GM19468 (cell line): ENCODE results near the gene TAMM41.
A peak's percentile ranks its signal among the peaks of the same experiment; 100 is the strongest.
"Not testable (repeated sequence)": the region's sequence is repeated elsewhere in the genome, so short reads cannot be mapped to it uniquely, and the experiment has no call there.

ENCODE experiments used
- ATAC-seq: cut with Tn5 transposase; IDR thresholded peaks from one replicate; pipeline ENCODE4 v1.9.1; 2021; ENCODE audit warnings: mild to moderate bottlenecking, moderate library complexity, moderate number of reproducible peaks; ENCODE audit not compliant: unreplicated experiment; ENCODE audit errors: extremely low read depth

The TAMM41 gene

DNA sequence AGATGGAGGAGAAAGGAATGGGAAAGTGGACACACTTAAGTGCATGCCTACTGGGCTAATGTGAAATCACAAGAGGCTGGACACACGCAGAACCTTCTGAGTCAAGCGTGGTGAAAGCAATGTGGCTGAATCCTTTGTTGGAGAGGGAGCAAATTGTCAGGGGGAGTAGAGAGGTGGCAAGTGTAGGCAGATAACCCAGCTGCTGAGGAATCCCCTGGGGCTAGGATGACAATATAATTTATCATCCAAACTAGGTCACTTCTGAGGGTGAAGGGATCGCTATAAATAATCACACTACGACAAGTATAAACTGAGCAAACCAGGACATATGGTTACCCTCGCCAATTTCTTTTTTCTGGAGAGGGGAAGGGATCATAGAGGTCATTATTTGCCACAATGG is 28.7 kb downstream of the TAMM41 start:
- ATAC-seq = no peak

DNA sequence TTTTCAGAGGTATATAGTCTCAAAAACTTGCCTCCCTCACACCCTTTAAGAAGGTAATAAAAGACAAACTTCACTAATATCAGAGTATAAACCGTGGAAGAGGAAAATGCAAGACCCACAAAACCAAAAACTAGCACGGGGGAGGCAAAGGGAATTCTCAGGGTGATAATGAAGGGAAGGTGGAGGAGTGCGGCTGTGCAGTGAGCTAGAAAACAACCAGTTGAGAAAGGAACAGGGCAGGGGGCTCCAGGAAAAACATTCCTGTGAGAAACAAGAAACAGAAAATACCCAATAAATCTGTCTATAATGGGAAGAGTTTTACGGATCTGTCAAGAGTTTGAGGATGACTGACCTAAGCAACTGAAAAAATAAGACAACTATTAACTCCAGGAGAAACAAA is 31.6 kb downstream of the TAMM41 start:
- no peak for ATAC-seq

DNA sequence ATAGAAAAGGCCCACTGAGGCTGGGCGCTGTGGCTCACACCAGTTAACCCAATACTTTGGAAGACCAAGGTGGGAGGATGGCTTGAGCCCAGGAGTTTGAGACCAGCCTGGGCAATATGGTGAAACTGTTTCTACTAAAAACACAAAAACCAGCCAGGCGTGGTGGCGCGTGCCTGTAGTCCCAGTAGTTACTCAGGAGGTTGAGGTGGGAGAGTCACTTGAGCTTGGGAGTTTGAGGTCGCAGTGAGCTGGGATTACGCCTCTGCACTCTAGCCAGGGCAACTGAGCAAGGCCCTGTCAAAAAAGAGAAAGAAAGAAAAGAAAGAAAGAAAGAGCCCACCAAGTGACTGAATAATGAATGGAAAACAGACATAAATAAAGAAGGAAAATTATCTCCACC is 32.0 kb downstream of the TAMM41 start:
- no peak for ATAC-seq

DNA sequence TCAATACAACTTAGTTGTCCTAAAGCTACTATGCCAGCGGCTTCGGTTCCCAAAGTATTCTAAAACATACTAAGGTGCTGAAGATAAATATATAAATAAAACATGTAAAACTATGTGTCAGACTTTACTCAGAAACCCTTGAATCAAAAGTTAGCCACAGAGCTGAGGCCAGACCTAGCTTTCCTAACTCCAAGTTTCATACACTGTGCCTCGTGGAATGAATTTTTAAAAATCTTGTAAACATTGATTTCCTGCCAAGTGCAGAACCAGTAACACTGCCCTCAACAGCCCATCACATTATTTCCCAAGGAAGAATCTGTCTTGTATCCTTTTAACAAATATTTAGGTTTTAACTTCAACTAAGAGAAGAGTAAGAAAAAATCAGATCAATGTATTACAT is 36.4 kb downstream of the TAMM41 start:
- no peak for ATAC-seq

DNA sequence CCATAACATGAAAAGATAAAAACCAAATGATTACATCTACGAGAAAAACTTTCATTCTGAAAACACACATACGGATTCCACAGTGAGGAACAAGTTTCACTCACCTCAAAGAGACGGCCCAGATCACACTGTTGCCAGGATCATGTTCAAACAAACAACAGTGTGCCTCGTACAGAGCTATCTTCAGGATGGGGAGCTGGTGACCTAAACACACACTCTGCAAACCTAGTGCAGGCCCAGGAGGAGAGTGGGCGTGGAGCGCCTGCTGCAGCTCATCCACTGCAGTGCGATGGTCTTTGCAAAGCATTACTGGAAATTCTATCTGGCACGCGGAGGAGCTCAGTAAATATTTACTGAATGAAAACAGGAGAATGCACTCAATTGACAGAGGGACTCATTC is 38.5 kb downstream of the TAMM41 start:
- ATAC-seq = no peak

DNA sequence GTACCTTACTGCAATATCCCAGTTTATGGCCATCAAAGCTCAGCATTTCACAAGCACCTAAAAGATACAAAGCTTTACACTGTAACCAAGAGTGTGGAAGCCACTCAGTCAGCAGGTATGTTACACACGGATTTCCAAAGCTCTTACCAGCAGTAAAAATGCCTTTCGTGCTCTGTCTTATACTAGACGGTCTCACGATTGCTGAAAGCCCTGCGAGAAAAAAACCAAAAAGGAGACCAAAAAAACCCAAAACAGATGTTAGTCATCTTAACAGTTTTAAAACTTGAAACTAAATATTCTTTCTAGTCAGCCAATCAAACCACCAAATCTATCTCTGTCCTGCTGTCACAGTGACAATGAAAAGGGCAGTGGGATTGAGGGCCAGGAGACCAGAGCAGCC is 39.0 kb downstream of the TAMM41 start:
- ATAC-seq = no peak

DNA sequence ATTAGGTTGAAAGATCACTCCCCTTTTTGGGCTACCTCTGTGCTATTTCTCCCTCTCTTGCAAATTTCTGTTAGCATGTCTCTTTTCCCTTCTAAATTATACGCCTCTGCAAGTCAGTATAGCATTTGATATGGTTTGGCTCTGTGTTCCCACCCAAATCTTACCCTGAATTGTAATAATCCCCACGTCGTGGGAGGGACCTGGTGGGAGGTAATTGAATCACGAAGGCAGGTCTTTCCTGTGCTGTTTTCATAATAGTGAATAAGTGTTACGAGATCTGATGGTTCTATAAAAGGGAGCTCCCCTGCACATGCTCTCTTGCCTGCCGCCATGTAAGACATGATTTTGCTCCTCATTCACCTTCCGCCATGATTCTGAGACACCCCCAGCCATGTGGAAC is 41.0 kb downstream of the TAMM41 start:
- no peak for ATAC-seq

DNA sequence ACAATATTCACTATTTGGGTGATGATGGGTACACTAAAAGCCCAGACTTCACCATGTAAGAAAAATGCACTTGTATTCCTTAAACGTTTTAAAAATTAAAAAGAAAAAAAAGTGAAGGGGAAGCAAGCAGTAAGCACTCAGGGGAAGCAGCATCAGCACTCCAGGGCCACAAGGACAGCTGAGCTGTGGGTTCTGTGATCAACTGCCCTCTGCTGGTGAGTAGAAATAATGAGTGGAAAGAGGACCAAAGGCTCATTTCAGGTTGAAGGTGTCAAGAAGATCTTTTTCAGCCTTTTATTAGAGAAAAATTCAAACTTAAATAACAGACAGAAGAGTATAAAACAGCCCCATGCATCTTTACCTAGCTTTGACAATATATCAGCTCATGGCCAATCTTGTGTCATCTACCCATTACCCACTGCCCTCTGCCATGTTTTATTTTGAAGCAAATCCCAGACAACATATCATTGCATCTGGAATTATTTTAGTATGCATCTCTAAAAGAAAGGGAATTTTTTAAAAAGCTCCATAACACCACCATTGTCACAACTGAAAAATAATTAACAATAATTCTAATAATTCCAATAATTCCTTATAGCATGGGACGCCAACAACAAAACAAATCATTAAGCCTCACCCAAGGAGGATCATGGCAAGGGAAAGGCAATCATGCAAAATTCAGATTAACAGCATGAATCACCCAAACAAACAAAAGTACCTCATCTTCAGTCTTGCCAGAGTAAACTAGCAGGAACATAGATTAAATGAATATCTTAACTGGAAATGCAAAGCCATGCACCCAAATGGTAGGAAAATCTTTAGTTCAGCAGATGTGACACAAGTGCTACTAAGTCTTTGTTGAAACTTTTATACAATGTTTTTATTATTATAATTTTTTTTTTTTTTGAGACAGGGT is 42.5 kb downstream of the TAMM41 start:
- ATAC-seq = peak; percentile 44

DNA sequence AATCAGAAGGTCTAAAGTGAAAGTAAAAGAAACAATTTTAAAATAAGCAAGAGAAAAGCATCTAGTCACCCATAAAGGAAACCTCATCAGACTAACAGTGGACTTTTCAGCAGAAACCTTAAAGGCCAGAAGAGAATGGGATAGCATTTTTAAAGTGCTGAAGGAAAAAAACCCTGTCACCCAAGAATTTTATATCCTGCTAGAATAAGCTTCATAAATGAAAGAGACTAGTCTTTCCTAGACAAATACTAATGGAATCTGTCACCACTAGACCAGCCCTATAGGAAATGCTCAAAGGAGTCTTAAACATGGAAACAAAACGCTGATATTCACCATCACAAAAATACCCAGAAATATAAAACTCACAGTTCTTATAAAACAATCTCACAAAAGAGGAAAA is 46.9 kb downstream of the TAMM41 start:
- ATAC-seq = no peak

DNA sequence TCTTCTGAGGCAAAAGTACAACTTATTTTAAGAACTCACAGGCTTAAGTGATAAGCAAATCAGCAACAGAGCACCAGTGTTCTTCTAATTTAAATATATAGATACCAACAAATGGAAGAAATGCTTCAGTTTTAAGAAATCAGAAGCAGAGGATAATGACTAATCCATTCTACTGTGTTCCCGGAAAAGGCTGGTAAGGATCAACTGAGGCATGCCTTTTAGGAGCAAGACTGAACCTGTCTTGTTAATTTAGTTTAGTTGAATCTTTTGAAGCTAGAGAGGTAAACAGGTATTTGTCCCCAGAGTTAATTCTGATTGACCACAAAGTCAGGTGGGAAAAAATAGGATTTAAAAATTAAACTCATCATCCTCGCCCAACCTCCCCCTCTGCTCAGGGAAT is 51.8 kb downstream of the TAMM41 start:
- no peak for ATAC-seq

DNA sequence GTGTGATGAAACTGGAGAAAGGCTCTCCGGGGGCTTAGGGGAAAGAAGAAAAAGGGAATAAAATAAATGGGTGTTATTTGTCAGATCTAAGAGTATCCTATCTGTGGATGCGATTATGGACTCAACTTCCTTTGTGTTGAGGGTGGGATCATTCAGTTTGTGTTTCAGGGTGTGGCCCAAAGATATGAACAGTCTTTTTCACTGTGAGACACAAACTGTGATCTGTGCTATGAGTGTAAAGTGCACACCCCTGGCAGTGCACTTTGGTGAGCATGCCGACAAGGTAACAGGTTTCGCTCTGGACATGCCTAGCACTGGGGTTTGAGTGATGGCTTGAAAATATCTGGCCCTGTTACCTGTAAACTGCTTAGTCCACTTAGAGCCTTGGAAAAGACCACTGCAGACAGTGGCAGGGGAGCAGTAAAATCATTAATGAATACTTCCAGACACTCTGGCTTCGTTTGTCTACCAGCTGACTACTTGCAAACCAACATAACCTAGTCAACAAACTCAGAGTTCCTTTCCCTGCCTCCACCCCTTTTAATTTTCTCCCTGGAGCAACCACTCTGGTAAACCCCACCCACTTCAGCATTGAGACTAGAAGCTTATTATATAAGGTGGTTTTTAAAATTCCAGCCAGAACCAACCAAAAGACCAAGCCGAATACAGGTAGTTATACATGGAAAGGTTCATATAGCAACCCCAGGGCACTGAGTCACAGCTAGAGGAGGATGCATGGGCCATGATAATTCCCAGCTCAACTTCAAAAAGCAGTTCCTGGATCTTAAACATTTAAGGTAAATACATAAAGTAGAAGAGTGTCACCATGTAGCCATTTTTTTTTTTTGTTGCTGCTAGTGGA is 55.1 kb downstream of the TAMM41 start:
- ATAC-seq = no peak

DNA sequence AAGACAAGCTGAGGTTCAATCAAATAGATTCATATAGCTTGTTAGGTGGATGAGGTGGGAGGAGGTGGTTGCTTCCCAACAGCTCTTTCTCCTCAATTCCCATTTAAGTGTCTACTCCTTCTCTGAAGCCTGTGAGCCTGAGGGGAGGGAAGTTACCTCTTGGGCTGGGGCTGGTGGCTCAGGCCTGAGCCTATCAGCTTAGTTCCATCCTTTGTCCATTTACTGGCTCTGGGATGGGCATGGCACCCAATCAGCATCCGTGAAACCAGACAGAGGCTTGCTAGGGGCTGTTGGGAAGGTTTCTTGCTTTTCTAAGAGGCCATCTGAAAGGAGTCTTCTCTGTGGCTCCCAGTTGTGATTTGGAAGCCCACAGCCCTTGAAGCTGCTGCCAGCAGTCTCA is 57.3 kb downstream of the TAMM41 start:
- no peak for ATAC-seq

DNA sequence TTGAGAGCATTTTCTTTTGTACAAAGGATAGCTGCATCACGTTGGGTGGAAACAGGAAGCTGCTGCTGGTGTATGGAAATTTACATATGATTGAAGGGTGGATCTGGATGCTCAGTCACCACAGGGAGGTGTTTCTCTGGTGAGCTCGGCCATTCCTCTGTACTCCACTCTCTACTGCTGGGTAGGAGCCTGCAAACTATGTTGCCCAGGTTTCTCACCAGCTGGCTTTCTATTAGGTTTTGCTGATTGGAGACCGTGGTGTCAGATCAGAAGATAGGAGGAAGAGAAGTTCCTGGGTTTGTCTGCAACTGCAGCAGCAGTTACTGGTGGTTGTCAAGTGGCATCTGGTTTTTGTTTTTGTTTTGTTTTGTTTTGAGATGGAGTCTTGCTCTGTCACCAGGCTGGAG is 61.7 kb downstream of the TAMM41 start:
- no peak for ATAC-seq

DNA sequence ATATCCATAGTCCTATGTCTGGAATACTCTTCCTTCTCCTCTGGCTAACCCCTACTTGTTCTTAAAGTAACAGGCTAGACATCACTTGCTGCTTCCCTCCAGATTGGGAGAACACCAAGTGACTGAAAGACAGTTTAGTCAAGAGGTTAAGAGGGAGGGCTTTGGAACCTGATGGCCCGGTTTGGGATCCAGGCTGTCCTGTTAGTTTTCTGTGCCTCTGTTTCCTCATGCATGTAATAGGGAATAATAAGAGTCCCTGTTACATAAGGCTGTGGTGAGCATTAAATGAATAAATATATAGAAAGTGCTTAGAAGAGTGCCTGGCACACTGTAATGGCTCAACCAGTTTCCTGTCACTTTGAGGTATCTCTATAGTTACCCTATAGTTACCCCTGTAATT is 66.3 kb downstream of the TAMM41 start:
- no peak for ATAC-seq

DNA sequence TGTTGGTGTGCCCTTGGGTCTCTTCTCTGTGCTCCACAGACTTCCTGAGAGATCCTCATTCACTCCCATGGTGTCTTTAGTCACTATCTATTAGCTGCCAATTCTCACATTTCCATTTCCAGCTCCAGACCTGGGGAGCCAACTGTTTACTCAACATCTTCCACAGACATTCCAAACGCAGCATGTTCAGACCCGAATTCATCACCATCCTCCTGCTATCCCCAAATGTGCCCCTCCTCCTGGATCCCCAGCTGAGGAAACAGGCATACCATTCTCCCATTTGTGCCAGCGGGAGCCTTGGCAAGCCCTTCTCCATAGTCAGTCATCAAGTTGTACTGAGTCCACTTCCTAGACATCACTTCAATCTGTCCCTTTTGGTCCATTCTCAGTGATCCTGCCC is 67.1 kb downstream of the TAMM41 start:
- ATAC-seq = no peak

DNA sequence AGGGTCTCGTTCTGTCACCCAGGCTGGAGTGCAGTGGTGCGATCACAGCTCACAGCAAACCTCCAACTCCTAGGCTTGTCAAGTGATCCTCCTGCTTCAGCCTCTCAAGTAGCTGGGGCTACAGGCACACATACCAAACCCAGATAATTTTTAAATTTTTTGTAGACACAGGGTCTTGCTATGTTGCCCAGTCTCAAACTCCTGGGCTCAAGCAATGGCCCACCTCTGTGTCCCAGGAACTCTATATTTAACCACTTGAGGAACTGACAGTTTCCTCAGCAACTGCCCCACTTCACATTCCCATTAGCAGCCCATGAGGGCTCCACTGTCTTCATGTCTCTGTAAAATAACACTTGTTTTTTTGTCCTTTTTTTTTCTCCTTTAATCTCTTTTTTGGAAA is 68.4 kb downstream of the TAMM41 start:
- no peak for ATAC-seq

DNA sequence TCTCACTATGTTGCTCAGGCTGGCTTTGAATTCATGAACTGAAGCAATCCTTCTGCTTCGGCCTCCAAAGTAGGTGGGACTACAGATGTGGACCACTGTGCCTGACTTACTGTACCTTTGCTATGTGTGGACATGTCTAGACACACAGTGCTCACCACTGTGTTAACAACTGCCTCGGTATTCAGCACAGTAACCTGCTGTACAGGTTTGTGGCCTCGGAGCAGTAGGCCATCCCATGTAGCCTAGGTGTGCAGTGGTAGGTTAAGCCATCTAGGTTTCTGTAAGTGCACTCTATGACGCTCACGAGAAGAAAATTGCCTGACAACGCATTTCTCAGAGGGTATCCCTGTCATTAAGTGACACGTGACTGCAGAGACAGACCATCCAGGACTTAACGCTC is 70.3 kb downstream of the TAMM41 start:
- ATAC-seq = no peak

DNA sequence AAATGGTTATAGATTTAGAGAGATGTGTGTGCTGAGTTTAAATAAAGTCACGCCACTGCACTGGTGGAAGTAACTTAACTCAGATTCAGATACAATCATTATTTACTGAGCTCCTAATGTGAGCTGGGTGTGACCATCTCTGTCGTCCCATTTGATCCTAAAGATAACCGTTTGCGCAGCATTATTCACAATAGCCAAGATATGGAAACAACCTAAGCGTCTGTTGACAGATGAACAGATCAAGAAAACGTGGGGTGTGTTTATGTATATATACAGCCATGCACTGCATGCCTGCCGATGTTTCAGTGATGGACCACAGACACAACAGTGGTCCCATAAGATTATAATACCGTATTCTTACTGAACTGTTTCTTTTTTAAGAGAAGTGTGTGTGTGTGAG is 71.2 kb downstream of the TAMM41 start:
- no peak for ATAC-seq

DNA sequence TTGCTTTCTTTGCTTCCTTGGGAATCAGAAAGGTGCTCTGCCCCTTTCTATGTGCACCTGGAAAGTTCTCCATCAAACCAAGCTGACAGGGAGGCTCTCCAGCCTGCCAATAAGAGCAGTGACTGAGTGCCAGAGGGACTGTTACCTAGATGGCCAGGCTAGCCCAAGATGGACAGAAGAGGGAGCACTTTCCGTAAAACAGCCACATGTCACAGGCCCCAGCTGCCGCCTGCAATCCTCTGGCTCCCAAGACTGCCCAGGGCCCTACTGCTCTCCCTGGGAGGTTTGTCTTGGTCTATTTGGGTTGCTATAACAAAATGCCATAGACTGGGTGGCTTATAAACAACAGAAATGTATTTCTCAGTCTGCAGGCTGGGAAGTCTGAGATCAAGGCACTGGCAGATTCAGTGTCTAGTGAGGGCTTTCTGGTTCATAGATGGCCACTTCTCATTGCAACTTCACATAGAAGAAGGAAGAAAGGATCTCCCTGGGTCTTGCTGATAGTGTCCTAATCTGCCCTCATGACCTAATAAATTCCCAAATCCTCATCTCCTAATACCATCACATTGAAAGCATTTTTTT is 72.3 kb downstream of the TAMM41 start:
- no peak for ATAC-seq

DNA sequence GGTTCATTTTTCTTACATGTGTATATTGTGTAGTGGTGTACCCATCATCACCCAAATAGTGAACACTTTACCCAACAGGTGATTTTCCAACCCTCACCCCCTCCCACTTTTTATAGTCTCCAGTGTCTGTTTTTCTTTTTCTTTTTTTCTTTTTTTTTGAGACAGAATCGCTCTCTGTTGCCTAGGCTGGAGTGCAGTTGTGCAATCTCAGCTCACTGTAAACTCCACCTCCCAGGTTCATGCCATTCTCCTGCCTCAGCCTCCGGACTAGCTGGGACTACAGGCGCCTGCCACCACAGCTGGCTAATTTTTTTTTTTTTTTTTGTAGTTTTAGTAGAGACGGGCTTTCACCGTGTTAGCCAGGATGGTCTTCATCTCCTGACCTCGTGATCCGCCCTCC is 74.8 kb downstream of the TAMM41 start:
- ATAC-seq = not testable (repeated sequence)
